SK-N-MC (cell line): Measurements from ENCODE around the gene SMC1B.

ENCODE experiments used
- EZH2 ChIP-seq: fragments of 200-600 bp; sonication (generic); IDR thresholded peaks from one replicate; pipeline ENCODE4 v1.6.1; 2017; ENCODE audit warnings: antibody characterized with exemption
- POLR2AphosphoS5 ChIP-seq: IDR thresholded peaks from 2 replicates; pipeline ENCODE4 v1.6.1; 2012; ENCODE audit warnings: mild to moderate bottlenecking, low read depth, low read length, borderline replicate concordance

- TF ChIP-seq EZH2, result no peak
- no peak for TF ChIP-seq POLR2AphosphoS5
These were observed 13.5 kb downstream of the SMC1B start for GRCh38 chr22:45399712-45400445.
